HG02970 (cell line): ENCODE data around the gene RAP1GAP2.

Experiments
- ATAC-seq: cut with Tn5 transposase; IDR thresholded peaks from one replicate; pipeline ENCODE4 v1.9.1; 2021; ENCODE audit warnings: mild to moderate bottlenecking, moderate library complexity, moderate number of reproducible peaks; ENCODE audit not compliant: unreplicated experiment, low FRiP score

The RAP1GAP2 gene

DNA sequence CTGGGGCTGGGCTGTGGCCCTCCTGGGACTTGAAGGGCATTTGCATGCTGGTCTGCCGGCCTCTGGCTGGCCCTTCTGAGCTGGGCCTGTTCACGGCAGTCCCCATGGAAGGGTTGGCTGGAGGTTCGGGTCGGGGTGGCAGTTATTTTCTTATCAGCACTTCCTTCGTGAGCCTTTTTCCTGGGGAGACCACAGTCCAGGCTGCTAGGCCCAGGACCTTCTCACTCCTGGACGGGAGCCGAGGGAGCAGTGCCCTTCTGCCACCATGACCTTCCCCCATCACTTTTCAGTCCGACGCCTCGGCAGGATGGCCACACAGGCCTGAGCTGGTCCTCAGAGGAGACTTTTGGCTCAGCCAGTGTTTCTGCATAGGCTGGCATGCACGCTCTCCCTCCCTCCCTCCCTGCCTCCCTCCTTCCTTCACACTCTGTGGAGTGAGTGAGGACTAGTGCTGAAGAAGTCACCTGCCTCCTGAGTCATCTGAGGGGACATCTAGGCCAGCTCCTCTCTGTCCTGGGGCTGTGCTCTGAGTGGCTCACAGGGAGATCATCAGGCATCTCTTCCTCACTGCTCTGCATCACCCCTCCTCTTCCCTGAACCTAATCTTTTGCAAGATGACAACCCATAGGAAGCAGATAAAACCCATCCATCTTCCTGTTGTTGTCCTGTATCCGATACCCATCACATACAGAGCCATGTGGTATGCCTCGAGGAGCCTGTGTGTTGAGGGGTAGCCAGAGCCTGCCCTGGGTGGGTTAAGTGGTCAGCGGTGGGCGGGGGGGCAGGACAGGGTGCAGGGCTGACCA lies 109.7 kb downstream of the RAP1GAP2 start:
- no peak for ATAC-seq

DNA sequence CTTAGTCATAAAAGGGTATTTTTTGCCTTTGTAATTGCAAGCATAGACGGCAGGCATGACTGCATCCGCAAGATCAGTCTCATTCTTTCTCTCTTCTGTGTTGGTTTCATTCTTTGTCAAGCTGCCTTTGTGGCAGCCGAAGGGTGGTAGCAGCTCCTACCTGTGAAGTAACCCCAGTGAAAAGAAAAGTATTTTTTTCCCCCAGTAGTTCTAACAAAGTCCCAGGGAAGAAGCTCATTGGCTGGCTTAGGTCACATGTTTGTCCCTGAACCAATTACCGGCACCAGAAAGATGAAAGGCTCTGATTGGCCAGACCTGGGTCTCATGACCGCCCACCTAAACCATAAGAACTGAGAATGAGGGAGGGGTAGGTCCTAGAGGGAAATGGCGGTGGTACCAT lies 110.7 kb downstream of the RAP1GAP2 start:
- no peak for ATAC-seq

DNA sequence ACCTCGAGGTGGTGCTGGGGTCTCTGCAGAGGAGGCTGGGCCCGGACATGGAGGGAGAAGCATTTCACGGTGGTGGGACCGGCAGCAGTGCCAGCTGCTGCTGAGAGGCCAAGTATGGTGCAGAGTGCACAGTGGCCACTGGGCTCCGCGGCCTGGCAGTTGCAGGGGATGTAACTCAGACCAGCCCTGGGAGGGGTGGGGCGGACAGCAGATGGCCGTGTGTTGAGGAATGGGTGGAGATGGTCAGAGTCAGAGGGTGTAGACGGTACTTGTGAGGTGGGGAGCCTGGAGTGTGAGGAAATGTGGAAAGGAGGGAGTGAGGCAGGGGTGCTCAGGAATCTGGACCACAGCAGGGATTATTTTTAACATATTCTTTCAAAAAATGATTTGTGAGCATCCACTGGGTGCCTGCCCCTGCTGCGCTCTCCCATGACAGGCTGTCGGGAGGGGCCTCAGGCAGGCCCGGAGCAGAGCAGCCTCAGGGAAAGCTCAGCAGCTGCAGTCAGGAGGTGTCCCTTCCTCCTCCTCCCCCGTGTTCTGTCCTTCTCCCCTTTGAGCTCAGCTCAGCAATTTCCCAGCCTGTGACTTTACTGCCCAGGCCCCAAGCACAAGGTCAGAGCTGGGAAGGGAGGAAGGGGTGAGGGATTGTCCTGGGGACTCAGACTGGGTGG lies 113.1 kb downstream of the RAP1GAP2 start:
- no peak for ATAC-seq

DNA sequence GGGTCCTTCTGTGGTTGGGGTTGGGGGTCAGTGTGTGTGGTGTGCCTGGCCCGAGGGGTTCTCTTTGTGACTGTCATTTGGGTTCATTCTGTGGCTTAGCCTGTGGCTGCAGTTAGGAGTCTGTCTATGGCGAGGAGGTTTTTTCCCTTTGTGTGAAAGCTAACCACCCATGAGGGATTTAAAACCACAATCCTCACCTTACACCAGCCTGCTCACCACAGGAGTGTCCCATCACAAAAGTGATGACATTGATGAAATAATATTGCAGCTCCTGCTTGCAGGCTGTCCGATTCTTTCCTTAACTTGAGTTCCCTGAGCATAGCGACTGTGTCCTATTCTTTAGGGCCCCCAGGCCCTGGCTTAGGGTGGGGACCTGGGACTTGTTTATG lies 113.6 kb downstream of the RAP1GAP2 start:
- no peak for ATAC-seq

DNA sequence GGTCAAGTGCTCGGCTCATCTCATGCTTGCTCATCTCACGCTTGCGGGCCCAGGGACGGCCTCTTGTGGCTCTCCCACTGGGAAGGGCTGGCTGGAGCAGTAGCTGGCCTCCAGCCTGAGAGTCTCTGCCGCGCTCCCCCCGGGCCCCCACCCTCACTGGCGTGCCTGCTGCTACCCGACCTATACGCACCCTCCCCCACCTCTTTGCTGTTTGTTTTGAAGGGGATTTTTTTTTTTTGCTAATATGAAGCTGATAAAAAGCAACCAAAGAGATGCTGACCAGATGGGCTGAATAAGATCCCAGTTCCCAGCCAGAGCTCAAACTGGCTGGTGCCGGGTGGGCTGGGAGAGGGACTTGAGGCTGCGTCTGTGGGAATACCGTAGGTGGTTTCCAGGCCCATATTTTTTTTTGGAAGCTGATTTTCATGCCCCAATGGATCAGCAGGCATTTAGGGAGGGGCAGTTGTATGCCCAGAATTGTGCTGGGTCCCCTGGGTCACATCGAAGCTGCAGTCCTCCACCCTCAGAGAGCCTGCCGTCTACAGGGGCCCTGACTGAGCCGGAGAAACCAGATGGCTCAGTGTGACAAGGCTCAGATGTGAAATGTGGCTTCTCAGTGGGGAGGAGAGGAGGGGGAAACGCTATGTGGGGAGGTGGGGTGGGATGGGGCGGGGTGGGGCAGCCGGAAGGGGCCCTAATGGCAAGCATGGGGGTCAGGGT lies 115.0 kb downstream of the RAP1GAP2 start:
- ATAC-seq = no peak

DNA sequence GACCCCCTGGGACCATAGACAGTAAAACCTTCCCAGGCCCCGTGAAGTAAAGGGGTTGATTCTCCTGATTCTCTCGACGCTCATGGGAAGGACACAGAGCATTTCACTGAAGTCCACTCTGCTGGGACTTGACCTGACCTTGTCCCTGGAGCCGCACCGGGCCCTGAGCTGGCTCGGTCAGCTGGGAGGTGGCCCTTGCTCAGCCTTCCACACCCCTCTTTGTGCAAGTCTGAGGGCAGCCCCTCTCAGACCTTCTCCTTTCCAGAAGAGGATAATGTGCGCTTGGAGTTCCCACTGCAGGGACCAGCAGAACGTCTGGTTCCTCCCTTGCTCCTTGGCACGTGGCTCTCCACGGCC lies 115.5 kb downstream of the RAP1GAP2 start:
- ATAC-seq = no peak

DNA sequence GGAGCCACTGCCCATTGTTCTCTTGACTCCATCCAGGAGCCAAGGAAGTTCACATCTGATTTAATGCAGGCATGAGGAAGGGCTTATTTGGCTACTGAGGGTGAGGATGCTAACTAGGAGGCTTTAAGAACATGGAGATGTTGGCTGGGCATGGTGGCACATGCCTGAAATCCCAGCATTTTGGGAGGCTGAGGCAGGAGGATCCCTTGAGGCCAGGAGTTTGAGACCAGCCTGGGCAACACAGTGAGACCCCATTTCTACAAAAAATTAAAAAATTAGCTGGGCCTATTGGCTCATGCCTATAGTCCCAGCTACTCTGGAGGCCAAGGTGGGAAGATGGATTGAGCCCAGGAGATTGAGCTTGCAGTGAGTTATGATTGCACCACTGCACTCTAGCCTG lies 116.5 kb downstream of the RAP1GAP2 start:
- ATAC-seq = no peak

DNA sequence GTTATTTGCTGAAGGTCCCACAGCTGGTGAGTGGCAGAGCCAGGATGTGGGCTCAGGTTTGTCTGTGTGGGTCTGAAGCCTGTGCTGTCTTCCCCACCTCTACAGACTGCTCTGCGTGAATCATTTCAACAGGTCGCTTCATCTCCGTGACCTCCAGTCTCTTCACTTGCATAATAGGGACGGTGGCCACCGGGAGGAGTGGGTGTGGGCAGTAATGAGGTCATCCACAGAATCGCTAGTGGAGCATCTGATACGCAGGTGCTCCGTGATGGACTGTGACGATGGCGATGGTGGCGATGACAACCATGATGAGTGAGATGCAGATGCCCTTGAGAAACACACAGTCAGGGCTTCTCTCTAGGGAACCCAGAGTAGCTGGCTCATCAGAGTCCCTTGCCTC lies 120.2 kb downstream of the RAP1GAP2 start:
- ATAC-seq = no peak

DNA sequence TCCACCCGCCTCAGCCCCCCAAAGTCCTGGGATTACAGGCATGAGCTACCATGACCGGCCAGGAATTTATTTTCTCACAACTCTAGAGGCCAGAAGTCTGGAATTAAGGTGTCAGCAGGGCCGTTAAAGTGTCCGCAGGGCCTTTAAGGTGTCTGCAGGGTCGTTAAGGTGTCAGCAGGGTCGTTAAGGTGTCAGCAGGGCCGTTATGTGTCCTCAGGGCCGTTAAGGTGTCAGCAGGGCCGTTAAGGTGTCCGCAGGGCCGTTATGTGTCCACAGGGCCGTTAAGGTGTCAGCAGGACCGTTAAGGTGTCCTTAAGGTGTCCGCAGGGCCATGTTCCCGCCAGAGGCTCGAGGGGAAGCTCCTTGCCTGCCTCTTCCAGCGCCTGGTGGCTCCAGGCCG lies 125.2 kb downstream of the RAP1GAP2 start:
- no peak for ATAC-seq

DNA sequence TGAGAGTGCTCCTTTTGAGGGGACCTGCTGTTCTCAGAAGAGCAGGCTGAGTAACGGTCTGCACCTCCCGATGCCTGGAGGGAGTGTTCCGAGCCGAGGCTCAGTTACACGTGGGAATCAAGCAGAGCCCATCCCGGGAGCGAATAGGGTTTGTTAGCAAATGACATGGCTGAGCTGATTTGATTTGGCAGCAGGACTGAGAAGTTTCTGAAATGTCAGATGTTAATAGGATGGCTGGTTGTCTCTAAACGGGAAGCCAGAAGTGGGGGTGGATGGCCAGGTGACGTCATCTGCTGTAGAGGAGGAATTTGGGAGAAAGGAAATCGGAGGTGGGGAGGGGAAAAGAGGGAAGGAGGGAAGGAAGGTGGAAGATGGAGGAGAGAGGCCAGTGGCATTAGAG lies 128.0 kb downstream of the RAP1GAP2 start:
- ATAC-seq = no peak

DNA sequence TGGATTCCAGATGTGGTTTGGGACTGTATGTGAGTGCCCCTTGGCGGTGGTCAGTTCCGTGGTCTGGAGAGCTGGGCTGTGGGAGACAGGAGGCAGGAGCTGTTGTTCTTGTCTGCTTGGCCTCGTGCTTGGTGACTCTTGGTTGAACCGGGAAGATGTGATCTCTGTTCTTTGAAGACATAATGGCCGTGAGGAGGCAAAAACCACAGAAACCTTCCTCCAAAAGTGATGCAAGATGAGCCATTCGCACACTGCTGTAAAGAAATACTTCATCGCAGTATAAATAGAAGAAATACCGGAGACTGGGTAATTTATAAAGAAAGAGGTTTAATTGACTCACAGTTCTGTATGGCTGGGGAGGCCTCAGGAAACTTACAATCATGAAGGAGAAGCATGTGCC lies 128.8 kb downstream of the RAP1GAP2 start:
- no peak for ATAC-seq

DNA sequence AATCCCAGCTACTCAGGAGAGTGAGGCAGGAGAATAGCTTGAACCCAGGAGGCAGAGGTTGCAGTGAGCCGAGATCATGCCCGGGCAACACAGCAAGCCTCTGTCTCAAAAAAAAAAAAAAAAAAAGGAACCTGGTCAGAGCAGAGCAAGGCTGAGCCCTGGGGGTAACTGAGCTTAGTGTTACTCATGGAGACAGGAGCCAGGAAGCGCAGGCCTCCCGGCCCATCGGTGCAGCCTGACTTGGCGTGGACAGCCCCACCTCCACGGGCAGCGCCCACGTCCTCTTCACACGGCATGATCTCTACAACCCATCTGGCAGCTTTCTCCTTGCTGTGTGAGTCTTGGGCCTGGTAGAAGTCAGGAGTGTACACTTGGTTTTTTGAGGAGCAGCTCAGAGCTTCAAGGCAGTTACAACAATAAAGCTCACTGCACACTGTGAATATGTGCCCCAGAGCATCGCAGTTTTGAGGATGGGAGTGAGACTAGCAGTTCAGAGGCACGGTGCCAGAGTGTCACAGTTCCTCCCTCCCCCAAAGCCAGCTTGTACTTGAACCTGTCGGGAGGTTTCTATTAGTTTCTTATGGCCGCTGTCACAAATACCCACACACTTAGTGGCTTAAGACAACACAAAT lies 129.9 kb downstream of the RAP1GAP2 start:
- no peak for ATAC-seq

DNA sequence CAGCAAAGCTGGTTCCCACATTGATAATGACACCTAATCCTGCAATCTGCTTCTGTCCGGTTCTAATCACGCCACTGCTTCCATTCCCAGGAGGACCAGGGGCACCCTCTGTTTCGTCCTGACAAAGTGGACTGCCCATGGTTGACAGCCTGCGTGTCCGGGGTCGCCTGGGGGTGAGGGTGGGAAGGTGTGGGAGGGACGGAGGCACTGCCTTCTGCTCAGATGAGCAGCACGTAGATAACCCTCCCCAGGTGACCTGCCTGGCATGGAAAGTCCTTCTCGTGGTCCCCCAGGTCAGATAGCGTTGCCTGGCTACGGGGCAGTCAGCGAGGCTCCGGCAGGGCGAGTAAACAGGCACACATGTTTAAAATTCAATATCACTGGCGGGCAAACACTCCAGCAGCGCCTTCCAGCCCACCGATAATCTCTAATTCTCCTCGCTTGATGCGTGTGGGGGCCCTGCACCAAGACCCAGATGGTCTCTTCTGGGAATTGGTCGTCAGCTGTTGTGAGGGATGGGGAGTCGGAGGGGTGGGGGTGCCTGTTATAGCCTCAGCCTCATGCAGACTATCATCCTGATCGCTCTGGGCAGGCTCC lies 132.2 kb downstream of the RAP1GAP2 start:
- ATAC-seq = no peak

DNA sequence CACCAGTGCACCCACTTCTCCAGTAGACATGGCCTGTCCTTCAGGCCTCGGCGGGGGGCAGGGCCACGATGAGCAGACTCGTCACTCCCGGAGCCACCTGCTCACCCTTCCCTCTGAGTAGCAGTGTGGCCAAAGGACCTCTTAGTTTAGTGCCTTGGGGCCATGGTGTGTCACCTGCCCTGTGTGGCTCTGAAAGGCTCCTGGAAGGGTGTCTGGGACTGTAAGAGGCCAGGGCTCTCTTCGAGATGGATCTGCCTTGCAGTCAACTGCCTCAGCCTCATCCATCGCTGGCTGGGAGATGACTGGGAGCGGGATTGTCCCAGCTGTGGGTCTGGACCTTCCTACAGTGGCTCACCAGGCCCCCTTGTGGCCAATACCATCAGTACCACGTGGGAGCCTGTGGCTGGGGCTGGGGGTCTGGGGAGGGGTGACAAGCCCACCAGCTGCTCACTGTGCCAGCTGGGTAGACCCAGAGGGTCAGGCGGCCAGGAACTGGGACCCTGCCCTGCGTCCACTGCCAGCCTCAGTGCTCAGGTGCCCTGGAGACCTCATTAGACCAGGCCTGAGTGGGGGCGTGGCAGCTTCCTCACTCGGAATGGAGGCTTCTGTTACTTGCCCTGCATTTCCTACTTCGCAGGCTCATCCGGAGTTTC lies 133.8 kb downstream of the RAP1GAP2 start:
- no peak for ATAC-seq

DNA sequence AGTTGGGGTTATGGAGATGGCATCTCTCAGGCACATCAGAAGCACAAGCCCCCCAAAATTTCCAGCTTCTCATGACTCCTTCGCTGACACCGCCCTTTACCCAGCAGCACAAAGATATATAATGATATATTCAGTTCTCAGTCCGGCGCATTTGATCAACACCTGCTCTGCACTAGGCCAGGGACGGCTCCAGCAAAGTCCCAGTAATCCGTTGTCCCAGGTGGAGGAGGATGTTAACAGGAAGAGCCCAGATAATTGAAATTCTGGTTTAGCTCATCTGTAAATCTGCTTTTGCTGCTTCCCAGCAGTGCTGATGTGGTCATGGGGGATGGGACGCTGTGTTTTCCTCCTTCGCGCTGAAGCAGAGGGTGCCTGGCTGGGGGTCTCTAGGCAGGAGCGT lies 135.6 kb downstream of the RAP1GAP2 start:
- ATAC-seq = no peak

DNA sequence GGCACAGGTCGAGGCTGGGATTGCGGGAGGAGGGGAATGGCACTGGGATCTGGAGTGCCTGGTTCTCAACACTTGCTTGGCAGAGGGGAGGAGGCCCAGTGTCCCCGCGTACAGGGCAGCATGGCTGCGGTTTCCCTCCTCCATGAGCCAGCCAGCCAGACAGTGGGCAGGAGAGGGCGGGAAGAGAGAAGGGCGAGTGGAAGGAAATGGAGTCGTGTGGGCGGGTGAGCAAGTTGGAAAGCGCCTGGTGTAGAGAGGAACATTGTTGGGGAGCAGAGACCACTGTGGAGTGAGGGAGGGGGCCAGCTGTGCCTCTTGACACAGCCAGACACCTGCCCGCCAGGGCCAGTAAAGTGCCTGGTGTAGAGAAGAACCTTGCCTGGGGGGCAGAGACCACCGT lies 136.7 kb downstream of the RAP1GAP2 start:
- ATAC-seq = no peak

DNA sequence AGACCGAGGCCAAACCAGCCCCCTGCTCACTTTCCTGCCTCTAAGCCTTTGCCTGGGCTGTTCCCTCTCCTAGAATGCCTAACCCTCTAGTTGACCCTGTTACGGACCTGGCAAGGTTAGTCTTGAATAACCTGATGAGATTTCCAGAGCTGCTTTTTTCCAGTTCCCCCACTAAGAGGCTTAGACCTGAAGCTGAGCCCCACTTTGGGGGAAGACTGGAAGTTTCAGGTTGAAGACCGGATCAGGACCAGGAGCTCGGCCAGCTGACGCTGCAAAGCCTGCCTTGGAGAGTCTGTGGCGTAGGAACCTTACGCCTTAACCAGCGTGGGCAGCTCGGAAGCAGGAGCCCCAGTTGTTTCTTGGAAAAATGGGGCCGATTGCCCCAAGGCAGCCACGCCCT lies 137.4 kb downstream of the RAP1GAP2 start:
- ATAC-seq = no peak

DNA sequence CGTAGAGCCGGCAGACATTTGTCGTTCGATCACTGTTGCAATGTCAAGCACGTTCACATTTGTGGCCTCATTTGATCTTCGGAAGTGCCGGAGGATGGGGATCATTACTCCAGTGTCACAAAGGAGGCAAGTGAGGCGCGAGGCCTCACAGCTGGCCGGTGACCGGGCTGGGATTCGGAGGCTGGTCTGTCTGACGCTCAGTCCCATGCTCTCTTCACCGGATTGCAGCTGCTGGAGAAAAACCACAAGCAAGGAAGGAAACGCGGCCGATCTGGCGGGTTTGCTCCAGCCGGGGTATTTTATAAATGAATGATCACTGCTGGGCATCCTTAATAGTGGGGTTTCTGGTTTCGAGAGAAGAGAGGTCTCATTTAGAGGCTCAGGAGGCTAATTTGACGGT lies 139.4 kb downstream of the RAP1GAP2 start:
- no peak for ATAC-seq

DNA sequence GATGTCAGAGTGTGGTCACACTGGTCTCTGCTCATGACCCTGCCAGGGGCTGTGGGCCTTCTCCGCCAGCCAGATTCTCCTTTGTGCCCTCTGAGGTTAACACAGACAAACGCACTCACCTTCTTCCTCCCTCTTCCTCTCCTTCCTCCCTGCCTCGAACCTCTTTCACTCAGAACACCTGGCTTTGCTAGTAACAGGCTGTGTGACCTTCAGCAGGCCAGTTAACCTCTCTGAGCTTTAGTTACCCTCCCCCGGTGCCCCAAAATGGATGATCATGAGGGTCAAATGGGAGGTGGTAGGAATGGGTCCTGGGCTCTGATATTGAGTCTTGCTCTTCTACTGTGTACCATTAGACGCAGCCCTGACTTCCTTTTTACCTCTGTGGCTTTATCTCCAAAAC lies 140.1 kb downstream of the RAP1GAP2 start:
- ATAC-seq = no peak

DNA sequence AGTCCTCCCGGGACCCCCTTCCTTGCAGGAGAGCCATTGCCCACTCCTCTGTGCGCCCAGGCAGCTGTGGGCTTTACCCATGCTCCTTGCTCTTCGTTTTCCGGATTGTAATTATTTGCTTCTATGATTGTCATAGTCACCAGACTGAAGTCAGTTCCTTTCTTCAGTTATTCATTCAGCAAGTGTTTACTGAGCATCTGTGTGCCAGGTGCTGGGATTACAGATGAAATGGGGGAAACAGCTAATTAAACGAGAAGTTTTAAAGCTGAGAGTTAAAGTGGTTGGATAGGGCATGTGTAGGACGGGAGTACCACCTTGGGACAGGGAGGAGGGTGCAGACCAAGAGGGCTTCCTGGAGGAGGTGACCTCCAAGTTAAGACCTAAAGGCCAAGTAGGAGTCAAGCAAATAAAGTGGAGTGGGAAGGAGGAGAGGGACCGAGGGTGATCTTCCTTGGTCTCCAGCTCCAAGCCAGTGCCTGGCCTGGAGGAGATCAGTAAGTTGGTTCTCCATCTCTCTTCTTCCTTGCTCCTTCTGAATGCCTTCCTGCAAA lies 140.6 kb downstream of the RAP1GAP2 start:
- ATAC-seq = no peak
